NCI-H446 (cell line): ENCODE results near the gene LPXN.

Experiments used
- DNase-seq, 2 experiments: peaks; one replicate each; lab custom pipeline; 2025; lab: John Stamatoyannopoulos, UW

The LPXN gene

DNA sequence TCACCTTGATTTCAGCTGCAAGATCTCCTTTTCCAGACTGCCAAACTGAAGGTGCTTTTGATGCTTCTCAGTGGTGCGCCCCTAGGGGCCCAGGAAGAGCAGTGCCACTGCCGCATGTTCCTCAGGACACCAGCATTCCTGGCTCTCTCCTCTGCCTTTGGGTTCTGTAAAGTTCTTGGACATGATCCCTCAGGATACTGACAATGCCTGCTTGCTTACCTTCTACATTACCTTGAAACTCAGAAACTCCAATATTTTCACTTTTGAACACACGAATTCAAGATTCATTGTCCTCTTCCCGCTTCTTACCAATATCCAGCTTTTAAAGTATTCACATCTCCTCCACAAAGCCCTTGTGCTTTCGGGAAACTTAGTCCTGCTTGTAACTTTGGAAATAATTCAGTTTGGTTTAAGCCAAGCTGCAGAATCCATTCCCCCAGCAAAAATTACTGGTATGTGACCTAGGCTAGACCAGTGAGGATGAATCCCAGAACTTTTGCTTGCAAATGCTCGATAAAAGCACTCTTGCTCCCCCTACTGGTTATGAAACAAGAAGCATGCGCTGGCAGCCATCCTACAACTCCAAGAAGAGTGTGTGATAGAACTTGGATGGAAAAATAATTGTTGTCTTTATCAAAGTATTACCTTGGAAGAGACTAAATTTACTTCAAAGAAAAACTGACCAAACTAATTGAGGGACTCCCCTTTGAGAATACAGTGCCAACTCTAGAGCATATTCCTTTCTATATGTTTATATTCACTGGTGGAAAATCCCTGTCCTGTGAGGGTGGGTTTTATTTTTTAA, 51.2 kb downstream of the LPXN start:
- DNase-seq = peak; percentile 70 to 85

DNA sequence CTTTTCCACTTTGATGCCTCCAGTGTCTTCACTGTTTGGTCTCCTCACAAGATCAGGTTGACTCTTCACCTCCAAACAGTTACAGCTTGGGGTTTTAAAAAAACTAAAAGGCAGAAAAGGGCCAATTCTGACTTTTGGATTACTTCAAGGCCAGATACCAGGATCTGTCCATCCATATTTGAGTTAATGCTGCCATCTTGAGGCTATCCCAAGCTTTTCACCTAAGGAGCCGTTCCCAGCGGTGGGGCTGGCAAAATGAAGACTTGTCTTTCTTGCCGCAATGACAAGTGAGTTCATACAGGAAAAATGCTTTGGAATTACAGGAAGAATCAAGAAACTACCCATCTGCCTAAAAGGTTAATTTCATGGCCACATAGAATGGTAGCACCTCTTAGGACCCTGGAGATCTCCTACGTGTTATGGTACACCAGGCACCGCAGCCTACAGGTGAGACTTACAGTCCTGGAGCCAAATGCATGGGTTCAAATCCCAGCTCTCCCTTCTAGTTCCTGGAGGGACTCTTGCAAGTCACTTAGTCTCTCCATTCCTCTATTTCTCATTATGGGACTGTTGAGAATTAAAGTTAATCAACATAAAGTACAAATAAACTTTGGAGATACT, 61.8 kb downstream of the LPXN start:
- peak in 1 of 2 experiments; percentile 59 for DNase-seq

DNA sequence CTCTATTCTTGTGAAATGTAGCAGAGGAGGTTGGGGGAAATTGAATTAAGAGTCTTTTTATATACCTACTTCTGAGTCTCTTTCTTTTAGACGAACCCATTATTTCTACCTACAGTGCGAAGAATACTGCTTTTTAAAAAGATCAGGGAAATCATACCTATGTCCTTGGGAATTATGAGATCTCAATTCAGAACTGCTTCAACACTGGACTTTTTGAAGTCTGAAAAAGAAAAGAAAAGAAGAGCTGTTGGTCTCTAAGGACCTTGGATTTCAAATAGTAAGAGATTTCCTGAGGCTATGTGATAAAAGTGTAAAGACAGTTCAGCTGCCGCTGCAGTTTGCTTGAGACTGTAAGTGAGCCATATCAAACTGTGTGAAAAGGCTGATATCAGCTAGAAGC, 64.0 kb downstream of the LPXN start:
- no peak for DNase-seq

DNA sequence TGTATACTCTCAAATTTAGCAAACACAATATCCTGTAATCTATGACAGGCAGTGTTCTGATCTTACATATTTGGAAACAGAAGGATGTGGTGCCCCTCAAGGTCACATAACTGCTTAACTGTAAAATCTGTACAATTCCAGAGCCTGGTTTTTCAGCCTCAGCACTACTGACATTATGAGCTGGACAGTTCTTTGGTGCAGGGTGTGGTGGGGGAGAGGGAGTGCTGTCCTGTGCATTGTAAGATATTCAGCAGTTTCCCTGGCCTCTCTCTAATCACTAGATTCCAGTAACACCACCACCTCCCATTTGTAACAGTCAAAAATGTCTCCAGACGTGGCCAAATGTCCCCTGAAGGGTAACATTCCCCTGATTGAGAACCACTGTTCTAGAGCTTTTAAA, 65.9 kb downstream of the LPXN start:
- no peak for DNase-seq

DNA sequence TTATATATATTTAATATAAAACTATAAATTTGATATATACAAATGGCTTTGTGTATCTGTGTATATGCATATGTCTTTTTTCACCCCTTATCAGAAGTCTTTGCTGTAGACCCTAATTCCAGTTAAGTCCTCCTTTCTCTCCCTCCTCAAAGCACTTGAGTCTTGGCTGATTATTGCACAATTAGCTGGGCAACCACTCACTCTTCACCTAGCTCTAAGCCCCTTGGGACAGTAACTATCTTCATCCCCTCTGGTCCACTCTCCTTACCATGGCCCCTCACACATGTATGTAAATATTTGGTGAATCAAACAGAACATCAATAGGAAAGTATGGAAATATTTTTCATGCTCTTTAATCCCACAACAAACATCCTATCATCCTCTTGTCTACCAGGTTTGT, 66.8 kb downstream of the LPXN start:
- DNase-seq = no peak

DNA sequence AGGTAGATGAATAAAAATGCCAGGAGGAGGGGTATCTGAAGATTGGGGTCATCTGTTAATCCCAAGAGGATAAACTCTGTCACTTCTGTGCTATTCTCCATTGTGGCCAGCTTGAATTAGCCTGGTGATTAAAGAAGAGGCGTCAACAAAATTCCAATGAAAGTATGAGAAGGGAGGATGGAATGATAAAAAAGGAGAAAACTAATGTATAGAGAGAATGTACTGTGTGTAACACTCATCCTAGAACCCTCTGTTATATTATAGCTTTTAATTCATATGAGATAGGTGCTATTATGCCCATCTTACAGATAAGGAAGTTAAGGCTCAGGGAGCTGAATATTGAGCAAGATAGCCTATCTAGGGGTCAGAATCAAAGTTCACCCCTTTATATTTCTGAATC, 67.7 kb downstream of the LPXN start, which contains the start of gene OR5B21:
TSS of gene OR5B21 (minus strand) at position 101 of the 400 bp plus-strand sequence. CDS start at position 101, 0 bp downstream.
- no peak for DNase-seq

DNA sequence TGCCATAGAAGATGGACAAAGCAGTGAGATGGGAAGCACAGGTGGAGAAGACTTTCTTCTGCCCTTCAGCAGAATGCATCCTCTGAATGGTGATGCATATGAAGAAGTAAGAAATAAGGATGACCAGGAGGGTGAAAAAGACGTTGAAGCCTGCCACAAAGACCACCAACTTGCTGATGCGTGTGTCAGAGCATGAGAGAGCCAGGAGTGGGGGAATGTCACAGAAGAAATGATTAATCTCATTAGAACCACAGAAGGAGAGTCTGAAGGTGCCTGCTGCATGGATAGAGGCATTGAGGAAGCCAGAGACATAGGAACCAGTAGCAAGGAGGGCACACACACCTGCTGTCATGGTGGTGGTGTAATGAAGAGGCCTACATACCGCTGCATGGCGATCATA, 68.3 kb downstream of the LPXN start:
- DNase-seq = no peak

DNA sequence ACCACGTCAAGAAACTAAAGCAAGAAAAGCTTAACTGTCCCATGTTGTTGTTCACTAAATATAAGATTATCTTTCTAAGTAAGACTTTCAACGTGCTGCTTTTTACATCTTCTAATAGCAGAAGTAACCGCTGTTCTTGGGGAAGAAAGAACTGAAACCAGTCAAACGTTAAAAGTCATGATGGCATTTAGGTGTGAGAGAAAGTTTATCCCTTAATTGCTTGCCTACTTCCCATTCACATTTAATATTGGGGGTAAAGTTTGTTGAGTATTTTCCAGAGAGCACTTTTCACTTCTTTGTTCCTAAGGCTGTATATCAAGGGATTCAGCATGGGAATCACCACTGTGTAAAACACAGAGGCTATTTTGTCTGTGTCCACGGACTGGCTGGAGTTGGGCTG, 68.7 kb downstream of the LPXN start:
- no peak for DNase-seq

DNA sequence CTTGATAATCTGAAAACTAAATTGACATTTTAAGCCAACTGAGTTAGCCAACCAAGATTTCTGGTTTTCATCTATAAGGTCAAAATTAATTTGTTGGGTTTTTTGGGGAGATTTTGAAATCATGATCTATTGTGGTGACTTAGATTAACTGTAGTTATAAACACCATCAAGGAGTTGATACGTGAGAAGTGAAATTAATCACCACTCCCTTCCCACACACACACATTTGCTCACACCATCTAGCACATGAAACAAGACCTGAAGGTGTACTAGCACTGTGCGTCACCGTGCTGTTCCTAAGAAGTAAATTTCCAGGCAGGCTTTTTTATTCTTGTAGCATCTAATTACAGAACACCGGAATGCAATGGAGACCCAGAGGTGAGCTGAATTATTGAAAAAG, 69.8 kb downstream of the LPXN start:
- no peak for DNase-seq

DNA sequence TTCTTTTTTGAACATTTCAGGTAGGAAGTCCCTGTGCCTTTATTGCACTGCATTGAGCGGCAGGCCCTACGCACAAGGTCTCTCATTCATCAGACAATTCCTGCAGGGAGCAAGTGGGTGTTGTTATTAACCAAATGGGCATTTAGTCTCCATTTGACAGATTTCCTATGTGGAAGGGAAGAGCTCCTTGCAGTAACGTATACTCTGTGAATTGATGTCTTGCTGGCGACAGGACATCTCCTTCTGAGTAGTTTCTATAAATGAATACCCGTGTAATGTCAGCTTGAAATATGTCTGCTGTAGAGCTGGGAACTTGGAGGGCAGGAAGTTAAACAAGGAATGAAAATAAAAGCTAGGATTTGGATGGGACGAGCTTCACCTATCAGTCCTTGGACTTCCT, 71.4 kb downstream of the LPXN start:
- DNase-seq = no peak

DNA sequence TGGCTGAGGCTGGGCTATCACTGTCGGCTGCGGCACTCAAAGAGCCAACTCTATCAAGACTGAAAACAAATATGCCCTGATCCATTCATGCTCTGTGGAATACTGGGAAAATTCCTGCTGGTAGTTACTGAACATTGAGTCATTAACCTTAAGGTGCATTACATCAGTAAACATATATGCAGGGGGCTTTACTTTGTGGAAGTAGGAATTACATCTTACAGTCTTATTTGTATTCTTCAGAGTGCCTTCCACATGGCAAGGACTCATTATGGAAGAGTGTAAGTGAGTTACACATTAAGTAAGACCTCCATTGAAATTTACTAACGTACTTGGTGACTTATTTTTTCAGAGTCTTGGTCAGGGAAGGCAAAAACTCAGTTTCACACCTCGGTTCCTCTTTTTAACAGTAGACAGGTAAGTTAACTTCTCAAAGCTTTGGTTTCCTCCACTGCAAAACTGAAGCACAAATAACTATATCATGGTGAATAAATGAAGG, 72.2 kb downstream of the LPXN start:
- DNase-seq = no peak

DNA sequence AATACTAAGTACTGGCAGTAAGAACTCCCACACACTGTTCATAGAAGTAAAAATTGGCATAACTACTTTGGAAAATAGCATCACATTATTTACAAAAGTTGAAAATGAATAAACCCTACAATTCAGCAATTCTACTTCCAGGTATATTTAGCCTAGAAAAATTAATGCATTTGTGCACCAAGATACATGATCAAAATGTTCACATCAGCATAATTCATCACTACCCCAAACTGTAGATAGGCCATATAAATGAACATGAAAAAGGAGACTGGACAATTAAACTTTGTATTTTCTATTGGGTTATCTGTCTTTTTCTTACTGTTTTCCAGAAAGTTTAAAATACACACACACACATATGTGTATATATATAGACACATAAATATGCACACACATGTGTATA, 73.7 kb downstream of the LPXN start:
- no peak for DNase-seq

DNA sequence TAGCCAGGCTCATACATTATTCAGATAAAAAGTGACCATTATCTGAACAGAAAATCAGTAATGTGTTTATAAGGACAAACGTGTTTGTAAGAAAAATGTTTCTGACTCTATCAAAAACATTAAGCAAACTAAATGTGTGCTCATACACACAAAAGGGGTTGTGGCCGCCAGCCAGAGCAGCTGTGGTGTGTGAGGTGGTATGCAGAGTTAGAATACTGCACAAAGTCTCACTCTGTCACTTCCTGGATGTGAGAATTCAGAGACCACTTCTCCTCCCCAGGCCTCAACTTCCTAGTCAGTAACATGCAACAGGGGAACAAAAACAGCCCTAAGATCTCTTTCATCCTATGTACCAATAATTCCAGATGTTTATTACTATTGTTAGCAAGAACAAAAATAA, 77.2 kb downstream of the LPXN start:
- no peak for DNase-seq

DNA sequence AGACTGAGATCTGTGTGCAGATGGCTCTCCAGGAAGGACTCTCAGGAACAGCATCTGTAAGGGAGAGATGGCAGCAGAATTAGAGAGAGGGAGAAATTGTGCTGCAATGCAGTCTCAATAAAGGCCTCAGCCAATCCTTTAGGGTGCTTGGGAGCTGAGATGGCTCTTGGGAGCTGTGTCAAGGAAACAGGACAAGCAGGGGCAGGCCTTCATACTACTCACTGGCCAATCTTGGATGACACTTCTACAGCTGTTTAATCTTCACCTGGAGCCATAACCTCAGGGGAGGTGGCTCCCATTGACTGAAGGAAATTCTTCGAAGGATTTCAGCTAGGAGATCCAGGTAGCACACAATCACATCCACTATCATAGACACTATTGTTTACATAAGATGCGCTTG, 77.7 kb downstream of the LPXN start:
- DNase-seq = no peak

DNA sequence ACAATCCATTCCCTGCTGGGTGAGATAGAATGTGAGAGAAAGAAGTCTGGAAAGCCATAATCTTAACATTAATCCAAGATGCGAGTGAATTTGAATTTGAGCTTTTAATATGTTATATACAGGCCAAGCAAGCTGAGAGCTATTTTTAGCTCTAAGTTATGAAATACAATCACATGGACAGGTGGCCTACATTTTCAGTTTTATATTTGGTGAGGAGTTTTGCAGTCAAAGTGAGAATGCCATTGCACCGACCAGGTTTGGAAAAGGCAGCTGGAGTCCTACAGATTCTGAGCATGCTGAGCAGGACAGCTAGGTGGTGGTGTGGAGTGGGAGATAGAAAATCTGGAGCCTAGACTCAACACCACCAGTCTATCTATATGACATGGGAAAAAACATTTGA, 79.8 kb downstream of the LPXN start:
- no peak for DNase-seq

DNA sequence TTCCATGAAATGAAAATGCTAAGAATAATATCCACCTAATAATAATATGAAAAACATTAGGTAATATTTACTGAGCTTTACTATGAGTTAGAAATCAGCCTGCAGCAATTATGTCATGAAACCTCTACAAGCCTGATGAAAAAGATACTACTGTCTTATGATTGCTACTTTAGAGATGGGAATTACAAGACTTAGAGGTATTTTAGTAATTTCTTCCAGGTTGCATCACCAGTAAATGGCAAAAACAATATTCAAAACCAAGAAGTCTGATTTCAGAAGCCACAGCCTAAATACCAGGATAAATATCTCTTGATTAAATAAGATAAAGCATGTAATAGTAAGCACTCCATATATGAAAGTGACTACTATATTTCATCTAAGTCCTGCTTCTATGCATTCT, 81.6 kb downstream of the LPXN start:
- no peak for DNase-seq

DNA sequence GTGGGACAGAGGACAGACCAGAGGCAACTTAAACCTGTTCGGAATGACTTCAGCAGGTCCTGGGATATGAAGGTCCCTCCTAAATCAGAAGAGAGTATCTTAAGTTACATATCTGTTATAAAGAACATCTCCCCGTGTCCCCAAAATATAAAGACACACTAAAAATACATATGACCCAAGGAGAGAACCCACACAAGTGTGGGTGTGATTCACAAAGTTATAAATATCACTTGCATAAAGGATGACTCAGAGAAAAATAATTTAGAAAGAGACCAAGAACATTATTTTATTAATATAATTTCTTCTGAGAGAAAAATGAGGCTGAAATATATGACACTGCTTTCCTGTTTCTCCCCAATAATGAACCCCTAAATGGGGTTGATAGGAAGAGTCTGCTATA, 82.0 kb downstream of the LPXN start:
- DNase-seq = no peak

DNA sequence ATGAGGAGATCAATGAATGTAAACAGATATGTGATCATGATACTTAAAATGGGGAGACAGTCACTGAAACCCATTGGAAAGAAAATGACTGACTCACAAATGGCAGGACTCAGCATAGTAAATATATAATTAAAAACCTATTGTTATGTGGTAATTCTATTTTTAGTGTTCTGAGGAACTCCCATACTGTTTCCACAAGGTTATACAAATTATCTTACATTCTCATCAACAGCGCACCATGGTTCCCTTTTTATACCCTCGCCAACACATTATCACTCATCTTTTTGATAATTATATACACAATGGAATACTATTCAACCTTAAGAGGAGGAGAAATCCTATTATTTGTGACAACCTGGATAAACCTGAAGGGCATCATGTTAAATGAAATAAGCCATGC, 84.8 kb downstream of the LPXN start:
- DNase-seq = no peak

DNA sequence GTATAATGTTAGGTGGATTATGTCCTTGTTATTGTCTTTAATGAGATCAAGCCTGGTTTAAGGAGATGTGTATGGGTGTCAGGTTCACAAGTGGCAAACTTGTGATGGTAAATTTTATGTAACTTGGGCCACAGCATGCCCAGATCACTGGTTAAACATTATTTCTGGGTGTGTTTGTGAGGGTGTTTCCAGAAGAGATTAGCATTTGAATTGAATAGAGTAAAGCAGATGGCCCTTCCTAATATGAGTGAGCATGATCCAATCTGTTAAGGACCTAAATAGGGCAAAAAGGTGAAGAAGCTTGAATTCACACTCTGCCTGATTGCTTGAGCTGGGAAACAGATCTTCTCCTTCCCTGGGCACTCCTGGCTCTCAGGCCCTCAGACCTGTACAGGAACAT, 88.5 kb downstream of the LPXN start:
- DNase-seq = no peak

DNA sequence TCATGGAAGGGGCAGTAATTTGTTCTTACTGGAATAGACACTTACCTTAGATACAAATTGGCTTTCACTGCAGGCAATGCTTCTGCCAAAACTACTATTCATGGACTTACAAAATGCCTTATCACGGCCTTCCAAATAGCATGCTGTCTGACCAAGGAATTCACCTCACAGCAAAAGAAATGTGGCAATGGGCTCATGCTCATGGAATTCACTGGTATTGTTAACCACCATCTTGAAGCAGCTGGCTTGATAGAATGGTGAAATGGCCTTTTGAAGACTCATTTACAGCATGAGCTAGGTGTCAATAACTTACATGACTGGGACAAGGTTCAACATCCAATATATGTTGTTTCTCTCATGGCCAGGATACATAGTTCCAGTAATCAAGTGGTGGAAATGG, 89.7 kb downstream of the LPXN start:
- no peak for DNase-seq
